Ascending aorta (tissue), 2 donors: ENCODE measurements around the gene CACNB3. TPM values are rescaled to one million over a fixed set of nuclear protein-coding genes. Genes with fewer than 3 reads are reported as not detected.

Experiments
- DNase-seq, 2 donors: peaks; one replicate each; pipeline ENCODE4 v3.0.0-alpha.2; 2019; ENCODE audit warnings: low spot score in 2 of 2
- H3K27ac ChIP-seq, 2 donors: fragments of 200-600 bp; sonication (generic); one replicate each; pipeline ENCODE4 v1.5.1; 2016 to 2017; ENCODE audit warnings: mild to moderate bottlenecking in 1 of 2
- H3K27me3 ChIP-seq: fragments of 200-600 bp; sonication (generic); one replicate; pipeline ENCODE4 v1.5.1; 2017
- H3K36me3 ChIP-seq, 2 donors: fragments of 200-600 bp; sonication (generic); one replicate each; pipeline ENCODE4 v1.5.1; 2016
- H3K4me1 ChIP-seq, 2 donors: fragments of 200-600 bp; sonication (generic); one replicate each; pipeline ENCODE4 v1.5.1; 2016 to 2017; ENCODE audit warnings: mild to moderate bottlenecking in 1 of 2
- H3K4me3 ChIP-seq, 2 donors: fragments of 200-600 bp; sonication (generic); one replicate each; pipeline ENCODE4 v1.5.1; 2016 to 2017; ENCODE audit warnings: mild to moderate bottlenecking in 1 of 2
- H3K9me3 ChIP-seq, 2 donors: fragments of 200-600 bp; sonication (generic); one replicate each; pipeline ENCODE4 v1.5.1; 2016
- intact Hi-C: fragments of 100-400 bp; cut with DNase I; formaldehyde crosslinking; loops from one replicate; pipeline ENCODE4 v1.15.1; 2023
- total RNA-seq: library from RNA; depleted of rRNA; stranded (reverse); fragments of >200 nt; gene quantifications from one replicate; pipeline ENCODE4 v1.1.0, GENCODE V29; 2016
- TF ChIP-seq, protein P1 (sequence below), 3 experiments: fragments of 200-600 bp in 2 of 3; fragments of 450-650 bp in 1 of 3; sonication (generic) in 2 of 3; IDR thresholded peaks; one replicate each; pipeline ENCODE4 v1.5.1; 2016 to 2019; ENCODE audit warnings: antibody characterized with exemption in 3 of 3, mild to moderate bottlenecking in 1 of 3, moderate library complexity in 1 of 3

The CACNB3 gene
- total RNA-seq, 1 donor from 2014 or later = 54.5 TPM

- Histone ChIP-seq H3K27ac (peak overlapping the region; percentile 91 to 92), H3K36me3 (no peaks in the 10 kb centered on the region), H3K9me3 (no peaks in the 10 kb centered on the region), H3K4me1 (peaks cover 11 to 36% of the 10 kb centered on the region in 2 donors), H3K27me3 (no peaks in the 10 kb centered on the region), H3K4me3 (peak overlapping the region; percentile 81 to 92)
- intact Hi-C loops = loop anchor here (2.0 kb wide), 1 partner anchor 37 kb away; the partner anchor contains the start of gene DDX23
- DNase-seq = peak; percentile 33 to 87
- TF ChIP-seq, protein P1, sequence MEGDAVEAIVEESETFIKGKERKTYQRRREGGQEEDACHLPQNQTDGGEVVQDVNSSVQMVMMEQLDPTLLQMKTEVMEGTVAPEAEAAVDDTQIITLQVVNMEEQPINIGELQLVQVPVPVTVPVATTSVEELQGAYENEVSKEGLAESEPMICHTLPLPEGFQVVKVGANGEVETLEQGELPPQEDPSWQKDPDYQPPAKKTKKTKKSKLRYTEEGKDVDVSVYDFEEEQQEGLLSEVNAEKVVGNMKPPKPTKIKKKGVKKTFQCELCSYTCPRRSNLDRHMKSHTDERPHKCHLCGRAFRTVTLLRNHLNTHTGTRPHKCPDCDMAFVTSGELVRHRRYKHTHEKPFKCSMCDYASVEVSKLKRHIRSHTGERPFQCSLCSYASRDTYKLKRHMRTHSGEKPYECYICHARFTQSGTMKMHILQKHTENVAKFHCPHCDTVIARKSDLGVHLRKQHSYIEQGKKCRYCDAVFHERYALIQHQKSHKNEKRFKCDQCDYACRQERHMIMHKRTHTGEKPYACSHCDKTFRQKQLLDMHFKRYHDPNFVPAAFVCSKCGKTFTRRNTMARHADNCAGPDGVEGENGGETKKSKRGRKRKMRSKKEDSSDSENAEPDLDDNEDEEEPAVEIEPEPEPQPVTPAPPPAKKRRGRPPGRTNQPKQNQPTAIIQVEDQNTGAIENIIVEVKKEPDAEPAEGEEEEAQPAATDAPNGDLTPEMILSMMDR (IDR thresholded peaks at IDR 0.05) = no peak
These were observed 2.9 kb upstream of the CACNB3 start for GRCh38 chr12:48815126-48816110.

- peak overlapping the region; percentile 81 to 92 for H3K4me3 ChIP-seq
- no peak for DNase-seq
- no peaks in the 10 kb centered on the region for H3K9me3 ChIP-seq
- intact Hi-C loops = no loop called here
- H3K27me3 ChIP-seq = no peaks in the 10 kb centered on the region
- no peaks in the 10 kb centered on the region for H3K36me3 ChIP-seq
- H3K27ac ChIP-seq = peak overlapping the region; percentile 91 to 92
- peaks cover 11 to 36% of the 10 kb centered on the region in 2 donors for H3K4me1 ChIP-seq
- TF ChIP-seq, protein P1 (IDR thresholded peaks at IDR 0.05) = no peak
These were observed 2.0 kb upstream of the CACNB3 start for GRCh38 chr12:48816143-48816854.

DNA sequence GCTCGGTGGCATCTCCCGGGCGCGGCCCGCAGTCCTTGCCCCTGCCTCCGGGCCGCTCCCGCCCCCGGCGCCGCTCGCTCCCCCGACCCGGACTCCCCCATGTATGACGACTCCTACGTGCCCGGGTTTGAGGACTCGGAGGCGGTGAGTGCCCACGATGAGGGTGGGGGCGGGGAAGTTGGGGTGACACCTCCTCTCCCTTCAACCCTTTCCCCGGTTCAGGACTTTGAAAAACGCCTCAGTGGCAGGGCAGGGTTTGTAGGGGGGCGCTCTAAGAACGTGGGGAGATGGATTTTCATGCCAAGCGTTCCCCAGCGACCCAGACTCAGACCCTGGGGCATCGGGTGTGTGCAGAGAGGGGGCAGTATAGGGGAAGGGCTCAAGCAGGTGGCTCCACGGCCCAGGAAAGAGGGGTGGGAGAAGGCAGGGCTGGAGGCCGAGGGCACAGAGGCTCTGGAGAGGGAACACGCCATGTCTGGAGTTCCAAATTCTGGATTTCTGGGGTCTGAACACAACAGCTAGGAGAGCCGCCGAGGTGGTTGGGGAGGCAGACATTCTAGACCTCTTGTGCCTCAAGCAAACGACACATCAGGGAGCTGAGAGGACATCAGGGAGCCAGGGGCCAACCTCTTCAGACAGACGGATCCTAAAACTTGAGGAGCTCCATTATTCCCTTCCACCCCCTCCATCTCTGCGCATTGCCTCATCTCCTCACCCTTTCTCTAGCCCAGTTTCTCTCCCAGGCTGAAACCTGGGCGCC, 715 bp downstream of the CACNB3 start:
- H3K27ac ChIP-seq = peak overlapping the region; percentile 39
- TF ChIP-seq, protein P1 (IDR thresholded peaks at IDR 0.05) = peak in 2 of 3 experiments; percentile 12 to 31

DNA sequence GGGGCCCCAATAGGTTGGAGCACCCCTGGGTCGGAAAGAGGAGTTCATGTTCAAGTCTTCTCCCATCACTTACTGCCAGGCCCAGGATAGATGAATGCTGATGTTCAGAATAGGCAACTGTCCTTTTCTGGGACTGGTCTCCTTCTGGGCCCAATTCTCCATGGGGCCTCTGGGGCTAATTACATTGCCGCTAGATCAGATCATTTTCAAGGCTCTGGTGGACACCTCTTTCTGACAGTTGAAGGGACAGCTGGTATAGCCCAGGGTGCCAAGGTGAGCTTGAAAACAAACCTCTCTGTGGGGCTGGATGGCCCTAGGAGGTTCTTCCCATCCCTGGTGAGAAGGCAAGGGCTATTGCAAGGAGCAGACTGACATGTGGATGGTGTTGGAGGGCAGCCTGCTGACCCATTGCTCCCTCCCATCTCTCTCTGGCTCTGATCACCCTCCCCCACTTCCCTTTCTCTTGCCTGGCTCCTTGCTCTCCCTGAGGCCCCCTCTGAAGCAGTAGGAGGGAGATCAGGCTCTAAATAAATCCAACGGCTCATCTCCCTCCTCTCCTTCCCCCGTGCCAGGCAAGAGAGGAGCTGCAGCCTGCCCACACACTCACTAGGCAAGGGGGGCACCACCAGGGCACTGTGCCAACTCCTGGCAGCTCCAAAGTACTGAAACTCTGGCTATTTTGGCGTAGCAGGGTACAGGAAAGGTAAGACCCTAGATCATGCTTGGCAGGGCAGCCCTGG, 1.9 kb downstream of the CACNB3 start:
- Histone ChIP-seq H3K4me1 (peaks cover 11 to 24% of the 10 kb centered on the region in 2 donors), H3K27me3 (no peaks in the 10 kb centered on the region), H3K36me3 (peaks cover 0 to 10% of the 10 kb centered on the region in 2 donors), H3K27ac (no peak overlapping the region), H3K4me3 (no peak overlapping the region), H3K9me3 (no peaks in the 10 kb centered on the region)
- no peak for DNase-seq
- TF ChIP-seq, protein P1 (IDR thresholded peaks at IDR 0.05) = no peak
- intact Hi-C loops = no loop called here

More for the DNA sequence above, 715 bp downstream of the CACNB3 start:
- no peaks in the 10 kb centered on the region for H3K27me3 ChIP-seq
- no peak for DNase-seq
- intact Hi-C loops = no loop called here
- peaks cover 0 to under 1% of the 10 kb centered on the region in 2 donors for H3K36me3 ChIP-seq
- H3K4me1 ChIP-seq = peaks cover 11 to 28% of the 10 kb centered on the region in 2 donors
- peak overlapping the region; percentile 77 to 96 for H3K4me3 ChIP-seq
- no peaks in the 10 kb centered on the region for H3K9me3 ChIP-seq
